HCT116 (cell line): Measurements from ENCODE around the gene ARHGAP42. TPM values are rescaled to one million over a fixed set of nuclear protein-coding genes. Genes with fewer than 3 reads are reported as not detected.

Experiments used
- ATAC-seq: fragments of 200-7000 bp; cut with Tn5 transposase; 2 replicates; pipeline ENCODE4 v1.9.1; 2020; ENCODE audit warnings: mild to moderate bottlenecking, moderate library complexity
- BruUV-seq: library from RNA; stranded (reverse); fragments of 400-500 nt; replicated peaks from 2 replicates; lab custom pipeline; 2021; lab: Mats Ljungman, UMichigan
- CTCF ChIA-PET: fragments of 300-600 bp; sonication (Branson Sonifier 250); formaldehyde crosslinking; loops from one replicate; lab custom pipeline; 2021; ENCODE audit warnings: antibody characterized with exemption; lab: Charles Lee
- POLR2A ChIA-PET: fragments of 300-600, 350-600 bp; sonication (Branson Sonifier 250); formaldehyde crosslinking; loops from one replicate; lab custom pipeline; 2021; ENCODE audit warnings: antibody characterized with exemption; lab: Charles Lee
- RAD21 ChIA-PET, 2 experiments: fragments of 300-600 bp; sonication (Branson Sonifier 250); formaldehyde crosslinking; loops; one replicate each; lab custom pipeline; 2023; ENCODE audit warnings: low total read pairs in 2 of 2; ENCODE audit not compliant: uncharacterized antibody in 2 of 2, unreplicated experiment in 2 of 2, low non-redundant PET in 1 of 2; lab: Charles Lee
- DNase-seq: peaks from one replicate; pipeline ENCODE4 v3.0.0-alpha.2; 2010; ENCODE audit warnings: low read depth, low spot score
- H2AFZ ChIP-seq: fragments of 200-600 bp; shearing (Covaris generic), sonication (generic); 2 replicates; pipeline ENCODE4 v1.6.1; 2017; ENCODE audit warnings: low read depth, mixed run types, mixed read lengths, antibody characterized with exemption, low read length; ENCODE audit not compliant: poor library complexity, severe bottlenecking
- H3K27ac ChIP-seq: 2 replicates; pipeline ENCODE4 v1.5.1; 2012; ENCODE audit warnings: low read depth, low read length
- H3K27me3 ChIP-seq: fragments of 200-600 bp; sonication (generic); 2 replicates; pipeline ENCODE4 v1.6.1; 2016; ENCODE audit warnings: mixed run types, low read length, mixed read lengths; ENCODE audit not compliant: insufficient read depth
- H3K36me3 ChIP-seq, 2 experiments: fragments of 200-500 bp in 1 of 2; fragments of 200-600 bp in 1 of 2; sonication (Bioruptor generic) in 1 of 2; sonication (generic) in 1 of 2; 2 replicates each; pipeline versions ENCODE4 v1.5.1 to v1.6.1; 2014 to 2016; ENCODE audit warnings: low read length in 2 of 2, inconsistent platforms in 1 of 2, mixed read lengths in 1 of 2, mixed run types in 1 of 2; ENCODE audit not compliant: insufficient read depth in 2 of 2, control insufficient read depth in 1 of 2
- H3K4me1 ChIP-seq, 2 experiments: fragments of 200-600 bp in 1 of 2; sonication (generic) in 1 of 2; 2 replicates each; pipeline versions ENCODE4 v1.5.1 to v1.6.1; 2012 to 2017; ENCODE audit warnings: low read length in 2 of 2, inconsistent platforms in 1 of 2, mild to moderate bottlenecking in 1 of 2, mixed read lengths in 1 of 2, mixed run types in 1 of 2, moderate library complexity in 1 of 2; ENCODE audit not compliant: insufficient read depth in 2 of 2, control insufficient read depth in 1 of 2
- H3K4me2 ChIP-seq: fragments of 200-600 bp; sonication (generic); 2 replicates; pipeline ENCODE4 v1.6.1; 2017; ENCODE audit warnings: mixed run types, low read length, mixed read lengths
- H3K4me3 ChIP-seq, 2 experiments: fragments of 200-600 bp in 1 of 2; sonication (generic) in 1 of 2; replicated peaks in 1 of 2; 2 replicates each; pipeline ENCODE4 v1.5.1; 2011 to 2016; ENCODE audit warnings: low read length in 2 of 2, control low read depth in 1 of 2, low read depth in 1 of 2, mild to moderate bottlenecking in 1 of 2, mixed read lengths in 1 of 2, mixed run types in 1 of 2
- H3K79me2 ChIP-seq: fragments of 200-600 bp; sonication (generic); 2 replicates; pipeline ENCODE4 v1.6.1; 2017; ENCODE audit warnings: mild to moderate bottlenecking, mixed run types, low read length, moderate library complexity, mixed read lengths; ENCODE audit not compliant: insufficient read depth
- H3K9ac ChIP-seq: fragments of 200-600 bp; sonication (generic); 2 replicates; pipeline ENCODE4 v1.6.1; 2016; ENCODE audit warnings: low read length, mixed read lengths
- H3K9me2 ChIP-seq: fragments of 200-600 bp; sonication (generic), shearing (Covaris generic); 2 replicates; pipeline ENCODE4 v1.6.1; 2017; ENCODE audit warnings: mixed run types, mild to moderate bottlenecking, moderate library complexity; ENCODE audit not compliant: insufficient read depth
- H3K9me3 ChIP-seq, 2 experiments: fragments of 200-500 bp in 1 of 2; fragments of 200-600 bp in 1 of 2; sonication (Bioruptor generic) in 1 of 2; sonication (generic) in 1 of 2; 2 replicates each; pipeline ENCODE4 v1.6.1; 2014 to 2017; ENCODE audit warnings: low read length in 2 of 2, mixed read lengths in 2 of 2, inconsistent platforms in 1 of 2, low read depth in 1 of 2, mild to moderate bottlenecking in 1 of 2, mixed run types in 1 of 2, moderate library complexity in 1 of 2; ENCODE audit not compliant: control insufficient read depth in 1 of 2, insufficient read depth in 1 of 2
- H4K20me1 ChIP-seq: fragments of 200-600 bp; sonication (generic), shearing (Covaris generic); 2 replicates; pipeline ENCODE4 v1.6.1; 2017; ENCODE audit warnings: mixed run types, mild to moderate bottlenecking, moderate library complexity; ENCODE audit not compliant: insufficient read depth
- ATF3 ChIP-seq: IDR thresholded peaks from 2 replicates; pipeline ENCODE4 v1.6.1; 2012
- CEBPB ChIP-seq: IDR thresholded peaks from 2 replicates; pipeline ENCODE4 v1.6.1; 2012; ENCODE audit warnings: low read depth
- RAD21 ChIP-seq: IDR thresholded peaks from 2 replicates; pipeline ENCODE4 v1.6.1; 2012; ENCODE audit warnings: low read depth, mild to moderate bottlenecking
- REST ChIP-seq: IDR thresholded peaks from 2 replicates; pipeline ENCODE4 v1.6.1; 2012; ENCODE audit warnings: low read depth
- intact Hi-C: fragments of 100-400 bp; cut with micrococcal nuclease; formaldehyde crosslinking; loops from 2 replicates; pipeline ENCODE4 v1.10.0; 2022
- total RNA-seq: library from RNA; stranded (reverse); gene quantifications from one replicate; pipeline ENCODE4 v1.2.1, GENCODE V29; 2021; ENCODE audit not compliant: unreplicated experiment

Gene ARHGAP42
- total RNA-seq, 1 experiment from 2014 or later: 12.3 TPM

GRCh38 chr11:100808904-100809491 lies 121.9 kb downstream of the ARHGAP42 start:
- BruUV-seq: no TSS peak
- peak overlapping the region; percentile 51 for H3K4me2 ChIP-seq
- intact Hi-C loops: no loop called here
- H3K4me1 ChIP-seq: peaks cover 20 to 33% of the 10 kb centered on the region in 2 experiments
- ChIA-PET POLR2A (interaction anchor here (0.6 kb wide), 1 partner anchor 18 kb away, joined by 3 read pairs; no protein-coding TSS in a partner anchor), RAD21 (no interaction called here), CTCF (no interaction called here)
- H3K27ac ChIP-seq: peak overlapping the region; percentile 21; the same call in 1 of the 2 replicates
- 0 out of 2 replicates have a peak, but pooled peaks cover 2% of the 10 kb centered on the region for H3K79me2 ChIP-seq
- H4K20me1 ChIP-seq: no peaks in the 10 kb centered on the region
- H3K9ac ChIP-seq: peak overlapping the region; percentile 24; the same call in 1 of the 2 replicates
- no peaks in the 10 kb centered on the region for H3K9me2 ChIP-seq
- no peaks in the 10 kb centered on the region for H3K36me3 ChIP-seq
- ATAC-seq (peak; percentile 42; the same call in 1 of the 2 replicates), DNase-seq (no peak)
- TF ChIP-seq CEBPB (peak; percentile 35; the same call in 1 of the 2 replicates), RAD21 (no peak)
- no peaks in the 10 kb centered on the region for H3K27me3 ChIP-seq
- no peaks in the 10 kb centered on the region for H3K9me3 ChIP-seq
- H2AFZ ChIP-seq: no peak overlapping the region
- H3K4me3 ChIP-seq: no peak overlapping the region

GRCh38 chr11:100810146-100810545 lies 123.1 kb downstream of the ARHGAP42 start:
- Histone ChIP-seq H3K27me3 (no peaks in the 10 kb centered on the region), H3K4me1 (peaks cover 20 to 33% of the 10 kb centered on the region in 2 experiments), H3K27ac (no peak overlapping the region; the same call in 1 of the 2 replicates), H3K36me3 (no peaks in the 10 kb centered on the region), H2AFZ (no peak overlapping the region), H3K9me2 (no peaks in the 10 kb centered on the region), H4K20me1 (no peaks in the 10 kb centered on the region), H3K4me2 (no peak overlapping the region), H3K9ac (no peak overlapping the region), H3K79me2 (0 out of 2 replicates have a peak, but pooled peaks cover 2% of the 10 kb centered on the region), H3K9me3 (no peaks in the 10 kb centered on the region), H3K4me3 (no peak overlapping the region)
- ChIA-PET POLR2A (no interaction called here), RAD21 (no interaction called here), CTCF (interaction anchor here (1.1 kb wide), 1 partner anchor 9 kb away, joined by 3 read pairs; no protein-coding TSS in a partner anchor)
- DNase-seq (no peak), ATAC-seq (no peak)
- intact Hi-C loops: no loop called here
- TF ChIP-seq ATF3 (no peak), REST (no peak)
- BruUV-seq: no TSS peak
